Gastrocnemius medialis (tissue), 4 donors: ENCODE measurements around the gene FOCAD. TPM values are rescaled to one million over a fixed set of nuclear protein-coding genes. Genes with fewer than 3 reads are reported as not detected.

Experiments
- ATAC-seq, 2 donors: fragments of 150-250 bp; one replicate each; pipeline ENCODE4 v1.9.1; 2016
- DNase-seq, 2 donors: peaks; one replicate each; pipeline ENCODE4 v3.0.0-alpha.2; 2019
- H3K27ac ChIP-seq, 4 donors: fragments of 200-600 bp; sonication (generic); 1 replicate in 1 of 4; 2 replicates in 3 of 4; pipeline ENCODE4 v1.5.1; 2016 to 2018; ENCODE audit warnings: mild to moderate bottlenecking in 2 of 4, moderate library complexity in 1 of 4
- H3K27me3 ChIP-seq, 3 donors: fragments of 200-600 bp; sonication (generic) in 2 of 3; 1 replicate in 1 of 3; 2 replicates in 2 of 3; pipeline versions ENCODE4 v1.5.1 to v1.6.0; 2016 to 2019; ENCODE audit warnings: mild to moderate bottlenecking in 1 of 3, moderate library complexity in 1 of 3
- H3K36me3 ChIP-seq, 2 donors: fragments of 200-600 bp; sonication (generic) in 1 of 2; one replicate each; pipeline ENCODE4 v1.5.1; 2017 to 2018
- H3K4me1 ChIP-seq, 2 donors: fragments of 200-600 bp; sonication (generic) in 1 of 2; one replicate each; pipeline ENCODE4 v1.5.1; 2016 to 2017; ENCODE audit warnings: mild to moderate bottlenecking in 2 of 2
- H3K4me3 ChIP-seq, 4 donors: fragments of 200-600 bp; sonication (generic) in 3 of 4; 1 replicate in 1 of 4; 2 replicates in 3 of 4; pipeline ENCODE4 v1.5.1; 2016 to 2019; ENCODE audit warnings: mild to moderate bottlenecking in 2 of 4
- H3K9me3 ChIP-seq, 3 donors: fragments of 200-600 bp; sonication (generic) in 2 of 3; 1 replicate in 1 of 3; 2 replicates in 2 of 3; pipeline ENCODE4 v1.5.1; 2016 to 2019
- CTCF ChIP-seq, 5 experiments: fragments of 450-650 bp in 3 of 5; fragments of 200-600 bp in 2 of 5; sonication (generic) in 2 of 5; IDR thresholded peaks in 4 of 5; conservative IDR thresholded peaks in 1 of 5; 1 replicate in 4 of 5; 2 replicates in 1 of 5; pipeline ENCODE4 v1.5.1; 2016 to 2019; ENCODE audit warnings: antibody characterized with exemption in 5 of 5, mild to moderate bottlenecking in 3 of 5, moderate library complexity in 3 of 5
- POLR2A ChIP-seq, 2 donors: fragments of 450-650 bp; IDR thresholded peaks; one replicate each; pipeline ENCODE4 v1.6.1; 2017; ENCODE audit warnings: antibody characterized with exemption in 2 of 2, mild to moderate bottlenecking in 2 of 2, moderate library complexity in 2 of 2
- in situ Hi-C, 4 donors: fragments of 200-750 bp; cut with MboI; loops; one replicate each; pipeline versions ENCODE4 v1.15.0 to v1.8.0; 2017; ENCODE audit warnings: low sequenced_read_pairs in 4 of 4
- intact Hi-C: fragments of 100-400 bp; cut with DNase I; formaldehyde crosslinking; loops from one replicate; pipeline ENCODE4 v1.15.1; 2023; ENCODE audit warnings: low total_unique reads
- total RNA-seq, 4 donors: library from RNA; depleted of rRNA; stranded (reverse); fragments of >200 nt; gene quantifications; one replicate each; pipeline versions ENCODE4 v1.1.0 to v1.2.3, GENCODE V29; 2016

FOCAD gene
- total RNA-seq, 4 donors from 2014 or later: 19.5 to 36.0 (median 28.6) TPM

- intact Hi-C loops (no loop called here), in situ Hi-C loops (no loop called here)
- no peak for TF ChIP-seq CTCF (IDR thresholded peaks at IDR 0.05 in 4 of 5, conservative IDR thresholded peaks at IDR 0.05 in 1 of 5)
- no peak for TF ChIP-seq POLR2A (IDR thresholded peaks at IDR 0.05)
These were observed 97.0 kb downstream of the FOCAD start for GRCh38 chr9:20781092-20781491.

GRCh38 chr9:20782289-20782688, 98.2 kb downstream of the FOCAD start:
- Histone ChIP-seq H3K27ac (no peak overlapping the region), H3K4me3 (no peak overlapping the region), H3K27me3 (no peaks in the 10 kb centered on the region), H3K4me1 (peaks cover 0 to 6% of the 10 kb centered on the region in 2 donors), H3K9me3 (no peaks in the 10 kb centered on the region), H3K36me3 (no peaks in the 10 kb centered on the region)
- in situ Hi-C loops (no loop called here), intact Hi-C loops (no loop called here)
- no peak for ATAC-seq
- TF ChIP-seq CTCF (IDR thresholded peaks at IDR 0.05 in 4 of 5, conservative IDR thresholded peaks at IDR 0.05 in 1 of 5) (no peak), POLR2A (IDR thresholded peaks at IDR 0.05) (no peak)
- DNase-seq: no peak

More at GRCh38 chr9:20781092-20781491, 97.0 kb downstream of the FOCAD start:
- no peak for ATAC-seq
- Histone ChIP-seq H3K4me1 (peaks cover 0 to 6% of the 10 kb centered on the region in 2 donors), H3K9me3 (no peaks in the 10 kb centered on the region), H3K27me3 (no peaks in the 10 kb centered on the region), H3K27ac (no peak overlapping the region), H3K4me3 (no peak overlapping the region), H3K36me3 (peaks cover 0 to 1% of the 10 kb centered on the region in 2 donors)
- no peak for DNase-seq

- no peak for ATAC-seq
- Histone ChIP-seq H3K9me3 (no peaks in the 10 kb centered on the region), H3K27ac (no peak overlapping the region), H3K27me3 (no peaks in the 10 kb centered on the region), H3K36me3 (no peaks in the 10 kb centered on the region), H3K4me1 (peaks cover 0 to 7% of the 10 kb centered on the region in 2 donors), H3K4me3 (no peak overlapping the region)
- no peak for TF ChIP-seq POLR2A (IDR thresholded peaks at IDR 0.05)
- TF ChIP-seq CTCF (IDR thresholded peaks at IDR 0.05 in 4 of 5, conservative IDR thresholded peaks at IDR 0.05 in 1 of 5): no peak
- in situ Hi-C loops: no loop called here
- DNase-seq: no peak
- intact Hi-C loops: no loop called here
These were observed 99.3 kb downstream of the FOCAD start for GRCh38 chr9:20783057-20784038.

- H3K4me1 ChIP-seq: peaks cover 0 to 12% of the 10 kb centered on the region in 2 donors
These were observed 100.1 kb downstream of the FOCAD start for GRCh38 chr9:20784196-20784595.

More at GRCh38 chr9:20784196-20784595, 100.1 kb downstream of the FOCAD start:
- H3K9me3 ChIP-seq: no peaks in the 10 kb centered on the region
- intact Hi-C loops: no loop called here
- no peak overlapping the region for H3K27ac ChIP-seq
- no peak for DNase-seq
- H3K36me3 ChIP-seq: peaks cover 0 to under 1% of the 10 kb centered on the region in 2 donors
- in situ Hi-C loops: no loop called here
- ATAC-seq: no peak
- H3K4me3 ChIP-seq: no peak overlapping the region
- H3K27me3 ChIP-seq: no peaks in the 10 kb centered on the region
- TF ChIP-seq POLR2A (IDR thresholded peaks at IDR 0.05) (no peak), CTCF (IDR thresholded peaks at IDR 0.05 in 4 of 5, conservative IDR thresholded peaks at IDR 0.05 in 1 of 5) (no peak)
